K562 (cell line): ENCODE results near the gene HOXC5. TPM values are rescaled to one million over a fixed set of nuclear protein-coding genes. Genes with fewer than 3 reads are reported as not detected.

ENCODE experiments used
- CREM ChIP-seq: IDR thresholded peaks from 2 replicates; pipeline ENCODE4 v1.6.1; 2014; ENCODE audit warnings: antibody characterized with exemption, low read depth
- E2F3 ChIP-seq: fragments of 250-450 bp; sonication (Bioruptor Pico); IDR thresholded peaks from 2 replicates; pipeline ENCODE4 v1.4.0; 2020; ENCODE audit warnings: mild to moderate bottlenecking
- ELF1 ChIP-seq: fragments of 200-800 bp; sonication (Bioruptor generic); IDR thresholded peaks from 2 replicates; pipeline ENCODE4 v1.6.1; 2016; ENCODE audit warnings: missing genetic modification characterization, missing compliant biosample characterization
- FOXA1 ChIP-seq: fragments of 450-650 bp; IDR thresholded peaks from 2 replicates; pipeline ENCODE4 v1.6.1; 2016; ENCODE audit warnings: mild to moderate bottlenecking, borderline replicate concordance
- HIVEP1 ChIP-seq: fragments of 250-450 bp; sonication (Bioruptor Pico); IDR thresholded peaks from 2 replicates; pipeline ENCODE4 v1.4.0; 2020; ENCODE audit warnings: mild to moderate bottlenecking
- KDM1A ChIP-seq, 2 experiments: fragments of 450-650 bp; IDR thresholded peaks; 2 replicates each; pipeline ENCODE4 v1.6.1; 2016; ENCODE audit warnings: mild to moderate bottlenecking in 2 of 2
- NEUROD1 ChIP-seq: fragments of 150-350 bp; IDR thresholded peaks from 2 replicates; pipeline ENCODE4 v1.6.1; 2014; ENCODE audit warnings: borderline replicate concordance, low read length, low read depth; ENCODE audit not compliant: partially characterized antibody
- NFATC3 ChIP-seq: fragments of 450-650 bp; IDR thresholded peaks from 2 replicates; pipeline ENCODE4 v1.6.1; 2017; ENCODE audit warnings: mild to moderate bottlenecking
- POLR2AphosphoS5 ChIP-seq: IDR thresholded peaks from 2 replicates; pipeline ENCODE4 v1.6.1; 2011; ENCODE audit warnings: mild to moderate bottlenecking, low read depth, low read length, moderate library complexity; ENCODE audit not compliant: control insufficient read depth, insufficient read depth
- POLR2H ChIP-seq: IDR thresholded peaks from 2 replicates; pipeline ENCODE4 v1.6.1; 2016; ENCODE audit warnings: missing genetic modification characterization, low read depth, mild to moderate bottlenecking, control low read depth, missing compliant biosample characterization, moderate library complexity
- SAFB2 ChIP-seq: fragments of 200-400 bp; formaldehyde crosslinking; IDR thresholded peaks from 2 replicates; pipeline ENCODE4 v1.6.1; 2018; ENCODE audit warnings: borderline replicate concordance, low read length, low read depth, moderate library complexity; ENCODE audit not compliant: severe bottlenecking
- SIN3B ChIP-seq: fragments of 450-650 bp; IDR thresholded peaks from 2 replicates; pipeline ENCODE4 v1.6.1; 2017; ENCODE audit warnings: low read depth, mild to moderate bottlenecking, moderate library complexity
- SMAD2 ChIP-seq: fragments of 150-350 bp; IDR thresholded peaks from 2 replicates; pipeline ENCODE4 v1.6.1; 2014; ENCODE audit warnings: low read depth, mild to moderate bottlenecking, low read length
- SMAD3 ChIP-seq: fragments of 450-650 bp; formaldehyde crosslinking; conservative IDR thresholded peaks from 2 replicates; pipeline ENCODE4 v1.4.0; 2020; ENCODE audit warnings: mild to moderate bottlenecking
- SMARCA4 ChIP-seq: fragments of 450-650 bp; IDR thresholded peaks from 2 replicates; pipeline ENCODE4 v1.6.1; 2016
- SMARCE1 ChIP-seq: fragments of 450-650 bp; IDR thresholded peaks from 2 replicates; pipeline ENCODE4 v1.7.1; 2016; ENCODE audit warnings: mild to moderate bottlenecking
- TAF15 ChIP-seq: fragments of 200-400 bp; formaldehyde crosslinking; IDR thresholded peaks from 2 replicates; pipeline ENCODE4 v1.6.1; 2017; ENCODE audit warnings: mild to moderate bottlenecking, low read depth, low read length, moderate library complexity
- TOE1 ChIP-seq, 2 experiments: fragments of 450-650 bp in 1 of 2; sonication (generic) in 1 of 2; formaldehyde crosslinking in 1 of 2; IDR thresholded peaks; 2 replicates each; pipeline versions ENCODE4 v1.7.1 to v1.8.0; 2016 to 2022; ENCODE audit warnings: borderline replicate concordance in 2 of 2, mild to moderate bottlenecking in 2 of 2, antibody characterized with exemption in 1 of 2, inconsistent platforms in 1 of 2, low read depth in 1 of 2, missing genetic modification reagents in 1 of 2, moderate library complexity in 1 of 2
- U2AF1 ChIP-seq: fragments of 200-400 bp; formaldehyde crosslinking; optimal IDR thresholded peaks from 2 replicates; pipeline ENCODE3; 2017; ENCODE audit warnings: mild to moderate bottlenecking, low read depth, low read length, moderate library complexity
- ZNF133 ChIP-seq: fragments of 250-450 bp; sonication (Bioruptor Pico); IDR thresholded peaks from 2 replicates; pipeline ENCODE4 v1.4.0; 2020; ENCODE audit warnings: mild to moderate bottlenecking
- ZNF239 ChIP-seq: fragments of 250-450 bp; sonication (Bioruptor Pico); IDR thresholded peaks from 2 replicates; pipeline ENCODE4 v1.4.0; 2020; ENCODE audit warnings: mild to moderate bottlenecking
- ZNF24 ChIP-seq: fragments of 450-650 bp; IDR thresholded peaks from 2 replicates; pipeline ENCODE4 v1.6.1; 2016
- ZNF445 ChIP-seq: fragments of 250-450 bp; sonication (Bioruptor Pico); IDR thresholded peaks from 2 replicates; pipeline ENCODE4 v1.4.0; 2020; ENCODE audit warnings: low read depth, mild to moderate bottlenecking, moderate library complexity
- ZNF830 ChIP-seq: fragments of 250-450 bp; sonication (Bioruptor Pico); IDR thresholded peaks from 2 replicates; pipeline ENCODE4 v1.5.0; 2021; ENCODE audit warnings: mild to moderate bottlenecking
- polyA plus RNA-seq, 8 experiments: library from polyadenylated mRNA; depleted of rRNA in 4 of 8; stranded (reverse) in 5 of 8; unstranded in 3 of 8; fragments of >200 nt; fragmentation: Nextera tagmentation in 2 of 8; fragmentation: Illumina TruSeq in 1 of 8; extraction: Ambion mirVana in 2 of 8; extraction: Trizol in 1 of 8; gene quantifications; 2 replicates each; pipeline versions ENCODE4 v1.2.1 to v1.2.3, GENCODE V29; 2011 to 2014; ENCODE audit warnings: inconsistent platforms in 1 of 8, missing spikeins in 1 of 8
- total RNA-seq, 7 experiments: library from RNA; depleted of rRNA in 6 of 7; stranded (reverse); fragments of >200 nt in 6 of 7; fragmentation: Illumina TruSeq in 2 of 7; extraction: Trizol in 2 of 7; gene quantifications; 2 replicates each; pipeline versions ENCODE4 v1.2.1 to v1.2.3, GENCODE V29; 2011 to 2021; ENCODE audit warnings: low replicate concordance in 1 of 7
- TF ChIP-seq, protein P1 (sequence below), 2 experiments: IDR thresholded peaks; 2 replicates each; pipeline ENCODE4 v1.6.1; 2011; ENCODE audit warnings: borderline replicate concordance in 1 of 2, control low read depth in 1 of 2, low read depth in 1 of 2, low read length in 1 of 2, mild to moderate bottlenecking in 1 of 2, mixed read lengths in 1 of 2, moderate library complexity in 1 of 2; ENCODE audit not compliant: insufficient read depth in 1 of 2, insufficient read length in 1 of 2, poor library complexity in 1 of 2, severe bottlenecking in 1 of 2; ENCODE audit errors: extremely low read depth in 1 of 2
- TF ChIP-seq, protein P2 (sequence below): sonication (generic); formaldehyde crosslinking; IDR thresholded peaks from 2 replicates; pipeline ENCODE4 v1.8.1; 2023; ENCODE audit warnings: mild to moderate bottlenecking, missing genetic modification reagents

The HOXC5 gene
- total and polyA plus RNA-seq, 9 of the 15 experiments (the other 6 are each of a cell fraction or from before 2014, with no cell fraction given) = 0.10 to 0.44 (median 0.18) TPM; not detected in 4

- no peak for TF ChIP-seq POLR2AphosphoS5
- TF ChIP-seq ZNF239 = no peak
- no peak for TF ChIP-seq ZNF830
- no peak for TF ChIP-seq SIN3B
- TF ChIP-seq SMAD3 (CRISPR knock-in tag) = no peak
- no peak for TF ChIP-seq CREM
- no peak for TF ChIP-seq U2AF1
- TF ChIP-seq, protein P1, sequence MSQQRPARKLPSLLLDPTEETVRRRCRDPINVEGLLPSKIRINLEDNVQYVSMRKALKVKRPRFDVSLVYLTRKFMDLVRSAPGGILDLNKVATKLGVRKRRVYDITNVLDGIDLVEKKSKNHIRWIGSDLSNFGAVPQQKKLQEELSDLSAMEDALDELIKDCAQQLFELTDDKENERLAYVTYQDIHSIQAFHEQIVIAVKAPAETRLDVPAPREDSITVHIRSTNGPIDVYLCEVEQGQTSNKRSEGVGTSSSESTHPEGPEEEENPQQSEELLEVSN (IDR thresholded peaks at IDR 0.05; ENCODE audit: borderline replicate concordance in 1 of 2, extremely low read depth in 1 of 2, insufficient read depth in 1 of 2, insufficient read length in 1 of 2, low read depth in 1 of 2, low read length in 1 of 2, poor library complexity in 1 of 2, severe bottlenecking in 1 of 2) = no peak
- TF ChIP-seq SMARCE1 = peak; percentile 62
- no peak for TF ChIP-seq TAF15
- TF ChIP-seq POLR2H = no peak
- TF ChIP-seq SMARCA4 = peak; percentile 34; the same call in 1 of the 2 replicates
- no peak for TF ChIP-seq FOXA1
- TF ChIP-seq ZNF24 = no peak
- TF ChIP-seq ZNF445 = no peak
- no peak for TF ChIP-seq ELF1 (tag)
- TF ChIP-seq NEUROD1 = no peak
- TF ChIP-seq, protein P2, sequence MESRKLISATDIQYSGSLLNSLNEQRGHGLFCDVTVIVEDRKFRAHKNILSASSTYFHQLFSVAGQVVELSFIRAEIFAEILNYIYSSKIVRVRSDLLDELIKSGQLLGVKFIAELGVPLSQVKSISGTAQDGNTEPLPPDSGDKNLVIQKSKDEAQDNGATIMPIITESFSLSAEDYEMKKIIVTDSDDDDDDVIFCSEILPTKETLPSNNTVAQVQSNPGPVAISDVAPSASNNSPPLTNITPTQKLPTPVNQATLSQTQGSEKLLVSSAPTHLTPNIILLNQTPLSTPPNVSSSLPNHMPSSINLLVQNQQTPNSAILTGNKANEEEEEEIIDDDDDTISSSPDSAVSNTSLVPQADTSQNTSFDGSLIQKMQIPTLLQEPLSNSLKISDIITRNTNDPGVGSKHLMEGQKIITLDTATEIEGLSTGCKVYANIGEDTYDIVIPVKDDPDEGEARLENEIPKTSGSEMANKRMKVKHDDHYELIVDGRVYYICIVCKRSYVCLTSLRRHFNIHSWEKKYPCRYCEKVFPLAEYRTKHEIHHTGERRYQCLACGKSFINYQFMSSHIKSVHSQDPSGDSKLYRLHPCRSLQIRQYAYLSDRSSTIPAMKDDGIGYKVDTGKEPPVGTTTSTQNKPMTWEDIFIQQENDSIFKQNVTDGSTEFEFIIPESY = no peak
- TF ChIP-seq TOE1 (IDR thresholded peaks at IDR 0.05; ENCODE audit: borderline replicate concordance) = no peak; the same call in 1 of the 2 replicates
- TF ChIP-seq TOE1 (CRISPR knock-in tag; IDR thresholded peaks at IDR 0.05; ENCODE audit: borderline replicate concordance, low read depth) = no peak
- no peak for TF ChIP-seq ZNF133 (CRISPR knock-in tag)
- no peak for TF ChIP-seq KDM1A (IDR thresholded peaks at IDR 0.05)
- no peak for TF ChIP-seq SAFB2
- TF ChIP-seq HIVEP1 (CRISPR knock-in tag) = no peak
- TF ChIP-seq E2F3 (CRISPR knock-in tag) = no peak
- no peak for TF ChIP-seq SMAD2
- TF ChIP-seq NFATC3 = no peak
These were observed 15.6 kb upstream of the HOXC5 start (continued) for GRCh38 chr12:54017027-54017788.
